Dendritic cell treated with granulocyte-macrophage colony-stimulating factor and Interleukin-4, amounts not matched to agents 40 ng/mL and 50 ng/mL, for 4 days (primary cell): ENCODE results near the gene CXXC5.

Experiments
- H3K27ac Mint-ChIP-seq: one replicate; pipeline ENCODE4 v1.8.0; 2022; ENCODE audit warnings: mild to moderate bottlenecking, mixed read lengths
- H3K27me3 Mint-ChIP-seq: one replicate; pipeline ENCODE4 v1.8.0; 2022; ENCODE audit warnings: mild to moderate bottlenecking, mixed read lengths
- H3K36me3 Mint-ChIP-seq: one replicate; pipeline ENCODE4 v1.8.0; 2022; ENCODE audit warnings: low read depth, mixed read lengths
- H3K4me1 Mint-ChIP-seq: one replicate; pipeline ENCODE4 v1.8.0; 2022; ENCODE audit warnings: low read depth, mixed read lengths
- H3K4me3 Mint-ChIP-seq: one replicate; pipeline ENCODE4 v1.8.0; 2022; ENCODE audit warnings: mild to moderate bottlenecking, moderate library complexity, mixed read lengths
- H3K9me3 Mint-ChIP-seq: one replicate; pipeline ENCODE4 v1.8.0; 2022; ENCODE audit warnings: mixed read lengths
- intact Hi-C: fragments of 100-400 bp; cut with micrococcal nuclease; formaldehyde crosslinking; loops from one replicate; pipeline ENCODE4 v1.15.0; 2022

The CXXC5 gene

GRCh38 chr5:139681112-139681458 lies 32.9 kb downstream of the CXXC5 start:
- Mint-ChIP-seq H3K4me3 (no peak overlapping the region), H3K4me1 (peaks cover 37% of the 10 kb centered on the region), H3K27ac (no peak overlapping the region), H3K27me3 (peaks cover 3% of the 10 kb centered on the region), H3K36me3 (peaks cover 88% of the 10 kb centered on the region), H3K9me3 (no peaks in the 10 kb centered on the region)
- intact Hi-C loops, result loop anchor here (5.0 kb wide), 1 partner anchor 34 kb away; the partner anchor contains the start of gene CXXC5

DNA sequence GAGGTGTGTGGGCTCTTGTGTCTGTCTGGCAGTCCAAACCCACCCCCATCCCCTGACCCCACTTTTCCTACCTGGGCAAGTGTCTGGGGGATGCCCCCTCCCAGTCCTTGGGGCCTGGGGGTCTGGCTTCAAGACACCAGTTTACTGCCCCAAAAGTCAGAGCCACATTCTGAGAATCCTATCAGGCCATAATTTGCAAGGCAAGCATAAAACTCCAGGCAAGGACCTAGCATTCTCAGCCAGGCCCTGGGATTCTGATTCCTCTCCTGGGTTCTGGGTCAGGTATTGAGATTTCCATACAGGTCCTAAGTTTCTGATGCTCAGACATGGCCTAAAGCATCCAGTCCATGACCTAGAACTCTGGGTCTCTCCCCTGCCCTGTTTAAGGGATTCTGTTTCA lies 33.3 kb downstream of the CXXC5 start:
- Mint-ChIP-seq H3K9me3 (no peaks in the 10 kb centered on the region), H3K4me3 (no peak overlapping the region), H3K36me3 (peaks cover 90% of the 10 kb centered on the region), H3K27me3 (peaks cover 3% of the 10 kb centered on the region), H3K4me1 (peaks cover 39% of the 10 kb centered on the region), H3K27ac (no peak overlapping the region)
- intact Hi-C loops, result loop anchor here (5.0 kb wide), 1 partner anchor 34 kb away; the partner anchor contains the start of gene CXXC5

GRCh38 chr5:139682016-139682975 lies 34.1 kb downstream of the CXXC5 start:
- no peaks in the 10 kb centered on the region for H3K9me3 Mint-ChIP-seq
- intact Hi-C loops, result loop anchor here (5.0 kb wide), 1 partner anchor 35 kb away; the partner anchor contains the start of gene CXXC5
- H3K27ac Mint-ChIP-seq, result no peak overlapping the region
- H3K27me3 Mint-ChIP-seq, result no peaks in the 10 kb centered on the region
- peaks cover 45% of the 10 kb centered on the region for H3K4me1 Mint-ChIP-seq
- H3K4me3 Mint-ChIP-seq, result no peak overlapping the region
- H3K36me3 Mint-ChIP-seq, result peaks cover 84% of the 10 kb centered on the region

DNA sequence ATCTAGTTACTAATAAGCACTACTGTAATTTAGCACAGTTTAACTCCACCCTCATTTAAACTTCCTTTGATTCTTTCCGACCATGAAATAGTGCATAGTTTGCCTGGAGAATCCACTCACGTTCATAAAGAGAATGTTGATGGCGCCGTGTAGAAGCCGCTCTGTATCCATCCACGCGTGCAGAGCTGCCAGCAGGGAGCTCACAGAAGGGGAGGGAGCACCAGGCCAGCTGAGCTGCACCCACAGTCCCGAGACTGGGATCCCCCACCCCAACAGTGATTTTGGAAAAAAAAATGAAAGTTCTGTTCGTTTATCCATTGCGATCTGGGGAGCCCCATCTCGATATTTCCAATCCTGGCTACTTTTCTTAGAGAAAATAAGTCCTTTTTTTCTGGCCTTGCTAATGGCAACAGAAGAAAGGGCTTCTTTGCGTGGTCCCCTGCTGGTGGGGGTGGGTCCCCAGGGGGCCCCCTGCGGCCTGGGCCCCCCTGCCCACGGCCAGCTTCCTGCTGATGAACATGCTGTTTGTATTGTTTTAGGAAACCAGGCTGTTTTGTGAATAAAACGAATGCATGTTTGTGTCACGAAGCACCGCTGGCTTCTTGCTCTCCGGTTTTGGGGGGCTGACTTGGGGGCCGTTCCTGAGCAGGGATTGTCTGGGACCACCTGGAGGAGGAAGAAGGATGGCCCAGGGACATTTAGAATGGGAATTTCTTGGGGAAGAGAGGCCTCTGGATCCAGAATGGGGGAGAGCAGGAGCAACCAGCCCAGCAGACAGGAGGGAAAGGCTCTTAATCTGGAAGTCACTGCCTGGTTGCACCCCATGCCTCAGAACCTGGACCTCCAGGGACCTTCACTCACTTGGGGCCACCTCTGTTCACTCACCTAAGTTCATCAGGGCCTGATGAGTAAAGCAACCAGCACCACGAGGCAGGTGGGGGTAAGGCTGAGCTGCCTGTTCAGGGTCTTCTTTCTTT lies 35.4 kb downstream of the CXXC5 start:
- intact Hi-C loops, result loop anchor here (5.0 kb wide), 1 partner anchor 36 kb away; the partner anchor contains the start of gene CXXC5
- H3K27me3 Mint-ChIP-seq, result peaks cover 5% of the 10 kb centered on the region
- H3K4me3 Mint-ChIP-seq, result no peak overlapping the region
- peaks cover 78% of the 10 kb centered on the region for H3K36me3 Mint-ChIP-seq
- no peak overlapping the region for H3K27ac Mint-ChIP-seq
- peaks cover 43% of the 10 kb centered on the region for H3K4me1 Mint-ChIP-seq
- no peaks in the 10 kb centered on the region for H3K9me3 Mint-ChIP-seq

- intact Hi-C loops, result loop anchor here (5.0 kb wide), 1 partner anchor 37 kb away; the partner anchor contains the start of gene CXXC5
- H3K27me3 Mint-ChIP-seq, result peaks cover 10% of the 10 kb centered on the region
- no peak overlapping the region for H3K27ac Mint-ChIP-seq
- peaks cover 41% of the 10 kb centered on the region for H3K4me1 Mint-ChIP-seq
- H3K9me3 Mint-ChIP-seq, result no peaks in the 10 kb centered on the region
- H3K4me3 Mint-ChIP-seq, result no peak overlapping the region
- peaks cover 72% of the 10 kb centered on the region for H3K36me3 Mint-ChIP-seq
These were observed 36.3 kb downstream of the CXXC5 start for GRCh38 chr5:139684350-139684880.

DNA sequence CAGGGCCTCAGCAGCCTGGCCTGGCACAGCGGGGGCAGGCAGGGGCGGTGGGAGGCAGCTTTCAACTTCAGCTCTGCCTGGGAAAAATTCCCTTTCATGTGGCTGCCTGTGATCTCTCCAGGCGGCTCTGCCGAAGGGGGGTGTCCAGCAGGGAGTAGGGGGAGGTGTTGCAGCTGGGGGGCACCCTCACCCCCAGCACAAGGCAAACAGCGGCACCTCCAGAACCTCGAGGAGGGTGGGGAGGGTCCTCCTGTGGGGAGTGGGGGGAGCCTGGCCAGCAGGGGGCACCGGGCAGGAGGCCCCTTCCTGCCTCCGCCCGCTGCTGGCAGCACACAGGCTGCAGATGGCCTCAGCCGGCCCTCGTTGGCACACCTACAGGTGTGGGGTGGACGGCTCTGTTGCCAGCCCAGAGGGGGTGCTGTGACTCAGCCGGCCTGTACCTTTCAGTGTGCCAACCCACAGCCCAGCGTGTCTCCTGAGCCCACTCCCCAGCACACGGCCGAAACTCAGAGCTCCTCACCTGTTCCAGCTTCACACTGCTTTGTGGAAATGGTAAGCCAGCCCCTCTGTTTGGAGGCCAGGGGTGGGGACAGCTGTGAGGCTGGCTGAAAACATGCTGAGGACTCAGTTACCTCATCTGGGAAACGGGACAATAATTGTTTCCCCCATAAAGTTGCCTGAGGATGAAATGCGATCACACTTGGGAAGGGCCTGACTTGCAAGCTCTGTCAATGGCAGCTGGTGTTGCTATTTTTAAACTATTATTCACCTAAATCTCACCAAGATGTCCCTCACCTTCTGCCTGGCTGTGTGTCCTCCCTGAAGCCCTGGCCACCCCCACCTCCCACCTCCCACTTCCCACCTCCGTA lies 37.0 kb downstream of the CXXC5 start:
- no peaks in the 10 kb centered on the region for H3K9me3 Mint-ChIP-seq
- peaks cover 65% of the 10 kb centered on the region for H3K36me3 Mint-ChIP-seq
- intact Hi-C loops, result loop anchor here (5.0 kb wide), 1 partner anchor 38 kb away; the partner anchor contains the start of gene CXXC5
- peak overlapping the region; percentile 0 for H3K27ac Mint-ChIP-seq
- H3K27me3 Mint-ChIP-seq, result peaks cover 15% of the 10 kb centered on the region
- H3K4me1 Mint-ChIP-seq, result peaks cover 48% of the 10 kb centered on the region
- no peak overlapping the region for H3K4me3 Mint-ChIP-seq

GRCh38 chr5:139685886-139686285 lies 37.7 kb downstream of the CXXC5 start:
- peaks cover 55% of the 10 kb centered on the region for H3K4me1 Mint-ChIP-seq
- no peak overlapping the region for H3K4me3 Mint-ChIP-seq
- H3K27ac Mint-ChIP-seq, result peak overlapping the region; percentile 0
- H3K36me3 Mint-ChIP-seq, result peaks cover 57% of the 10 kb centered on the region
- intact Hi-C loops, result no loop called here
- no peaks in the 10 kb centered on the region for H3K9me3 Mint-ChIP-seq
- peaks cover 21% of the 10 kb centered on the region for H3K27me3 Mint-ChIP-seq

DNA sequence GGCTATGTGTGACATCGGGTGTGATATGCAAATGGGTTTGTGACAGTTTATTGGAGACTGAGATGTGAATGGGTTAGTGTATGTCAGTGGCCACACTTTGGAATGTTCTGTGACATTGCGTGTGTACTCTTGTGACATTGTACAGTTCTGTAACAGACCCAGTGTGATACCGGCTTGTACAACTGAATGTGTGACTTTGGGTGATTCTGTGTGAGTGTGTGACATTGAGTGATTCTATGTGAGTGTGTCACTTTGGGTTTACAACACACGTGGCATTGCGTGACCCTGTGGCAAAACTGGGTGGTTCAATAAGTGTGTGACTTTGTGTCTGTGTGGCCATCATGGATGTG lies 38.2 kb downstream of the CXXC5 start:
- Mint-ChIP-seq H3K36me3 (peaks cover 52% of the 10 kb centered on the region), H3K4me1 (peaks cover 57% of the 10 kb centered on the region), H3K27me3 (peaks cover 26% of the 10 kb centered on the region), H3K4me3 (no peak overlapping the region), H3K9me3 (no peaks in the 10 kb centered on the region), H3K27ac (no peak overlapping the region)
- intact Hi-C loops, result no loop called here

DNA sequence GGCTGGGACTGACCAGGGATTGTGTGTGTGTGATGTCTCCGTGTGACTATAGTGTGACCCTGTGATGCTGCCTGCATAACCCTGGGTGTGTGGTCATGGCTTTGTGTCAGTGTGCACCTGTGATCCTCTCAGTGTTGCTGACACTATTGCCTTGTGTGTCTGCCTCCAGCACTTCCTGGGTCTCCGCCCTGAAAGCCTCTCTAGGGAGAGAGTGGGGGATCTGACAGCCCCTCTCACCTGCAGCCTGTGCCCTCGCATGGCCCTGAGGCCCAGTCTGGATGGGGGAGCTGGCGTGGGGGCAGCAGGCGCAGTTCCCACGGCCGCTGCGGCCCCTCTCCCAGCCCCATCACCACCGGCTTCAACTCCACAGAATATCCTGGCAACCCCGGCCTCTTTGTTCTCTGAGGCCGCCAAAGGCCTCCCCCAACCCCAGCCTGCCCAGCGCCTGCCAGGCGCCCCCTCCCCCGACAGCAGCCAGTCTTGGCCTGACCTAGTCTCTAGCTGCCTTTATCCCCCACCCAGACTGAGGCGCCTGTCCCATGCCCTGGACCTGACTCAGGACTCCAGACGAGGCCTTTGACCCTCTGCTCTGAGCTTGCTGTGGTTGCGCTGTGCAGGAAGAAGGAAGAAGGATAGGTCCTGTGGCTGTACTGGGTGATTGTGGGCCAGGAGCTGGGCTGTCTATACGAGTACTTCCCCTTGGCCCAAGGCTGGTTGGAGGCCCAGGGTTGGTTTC lies 38.7 kb downstream of the CXXC5 start:
- peaks cover 47% of the 10 kb centered on the region for H3K36me3 Mint-ChIP-seq
- H3K27ac Mint-ChIP-seq, result no peak overlapping the region
- peaks cover 57% of the 10 kb centered on the region for H3K4me1 Mint-ChIP-seq
- H3K4me3 Mint-ChIP-seq, result no peak overlapping the region
- H3K27me3 Mint-ChIP-seq, result peaks cover 30% of the 10 kb centered on the region
- no peaks in the 10 kb centered on the region for H3K9me3 Mint-ChIP-seq
- intact Hi-C loops, result no loop called here

GRCh38 chr5:139687656-139688055 lies 39.5 kb downstream of the CXXC5 start:
- Mint-ChIP-seq H3K27me3 (peaks cover 30% of the 10 kb centered on the region), H3K9me3 (no peaks in the 10 kb centered on the region), H3K4me1 (peaks cover 57% of the 10 kb centered on the region), H3K36me3 (peaks cover 39% of the 10 kb centered on the region), H3K27ac (no peak overlapping the region), H3K4me3 (no peak overlapping the region)
- intact Hi-C loops, result no loop called here

- intact Hi-C loops, result no loop called here
- Mint-ChIP-seq H3K4me3 (no peak overlapping the region), H3K4me1 (peaks cover 57% of the 10 kb centered on the region), H3K27me3 (peaks cover 30% of the 10 kb centered on the region), H3K9me3 (no peaks in the 10 kb centered on the region), H3K27ac (no peak overlapping the region), H3K36me3 (peaks cover 34% of the 10 kb centered on the region)
These were observed 40.0 kb downstream of the CXXC5 start for GRCh38 chr5:139688088-139688702.

- H3K4me3 Mint-ChIP-seq, result no peak overlapping the region
- no peaks in the 10 kb centered on the region for H3K9me3 Mint-ChIP-seq
- peaks cover 57% of the 10 kb centered on the region for H3K4me1 Mint-ChIP-seq
- H3K36me3 Mint-ChIP-seq, result peaks cover 27% of the 10 kb centered on the region
- H3K27ac Mint-ChIP-seq, result no peak overlapping the region
- H3K27me3 Mint-ChIP-seq, result peaks cover 33% of the 10 kb centered on the region
- intact Hi-C loops, result no loop called here
These were observed 40.7 kb downstream of the CXXC5 start for GRCh38 chr5:139688751-139689372.
